HG02642 (cell line): ENCODE results near the gene CTNNBIP1.
"Not testable (repeated sequence)": the region's sequence is repeated elsewhere in the genome, so short reads cannot be mapped to it uniquely, and the experiment has no call there.

Experiments used
- ATAC-seq: cut with Tn5 transposase; IDR thresholded peaks from one replicate; pipeline ENCODE4 v1.9.1; 2021; ENCODE audit warnings: mild to moderate bottlenecking; ENCODE audit not compliant: unreplicated experiment, poor library complexity

The CTNNBIP1 gene

GRCh38 chr1:9815150-9815549, 94.9 kb downstream of the CTNNBIP1 start:
- no peak for ATAC-seq

DNA sequence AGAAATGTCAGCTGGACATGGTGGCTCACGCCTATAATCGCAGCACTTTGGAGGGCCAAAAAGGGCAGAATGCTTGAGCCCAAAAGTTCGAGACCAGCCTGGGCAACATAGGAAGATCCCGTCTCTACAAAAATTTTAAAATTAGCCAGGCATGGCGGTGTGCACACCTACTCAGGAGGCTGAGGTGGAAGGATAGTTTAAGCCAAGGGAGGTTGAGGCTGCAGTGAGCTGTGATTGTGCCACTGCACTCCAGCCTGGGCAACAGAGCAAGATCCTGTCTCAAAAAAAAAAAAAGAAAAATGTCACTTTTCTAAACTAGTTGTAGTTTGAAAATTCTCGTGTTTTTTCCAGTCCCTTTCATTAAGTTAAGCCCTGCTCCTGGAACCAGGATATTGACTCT, 95.5 kb downstream of the CTNNBIP1 start:
- no peak for ATAC-seq

DNA sequence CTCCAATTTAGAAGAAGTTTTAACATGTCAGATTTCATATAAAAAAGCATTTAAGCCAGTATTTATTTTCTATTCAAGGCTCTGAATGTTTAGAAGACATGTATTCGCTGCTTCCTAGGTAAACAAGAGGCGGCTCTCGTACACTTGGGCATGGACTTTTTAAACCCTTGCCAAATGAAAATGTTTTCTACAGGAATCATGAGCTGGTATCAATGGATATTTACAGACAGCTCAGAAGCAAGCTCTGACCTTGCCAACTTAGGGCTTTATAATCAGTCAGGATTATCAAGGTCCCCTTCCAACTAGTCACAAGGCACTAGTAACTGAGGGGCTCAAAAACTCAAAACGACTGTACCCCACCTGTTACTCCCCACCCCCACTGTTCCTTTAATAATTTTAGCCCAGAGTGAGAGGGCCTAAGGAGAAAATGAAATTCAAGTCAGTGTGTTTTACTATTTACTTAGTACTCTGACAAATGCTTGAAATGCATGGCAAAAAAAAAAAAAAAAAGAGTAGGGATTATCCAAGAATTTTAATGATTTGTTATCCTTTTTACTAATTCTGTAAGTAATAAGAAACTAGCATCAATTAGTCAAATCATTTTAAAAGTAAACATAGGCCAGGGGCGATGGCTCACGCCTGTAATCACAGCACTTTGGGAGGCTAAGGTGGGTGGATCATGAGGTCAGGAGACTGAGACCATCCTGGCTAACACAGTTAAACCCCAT, 98.7 kb downstream of the CTNNBIP1 start:
- no peak for ATAC-seq

DNA sequence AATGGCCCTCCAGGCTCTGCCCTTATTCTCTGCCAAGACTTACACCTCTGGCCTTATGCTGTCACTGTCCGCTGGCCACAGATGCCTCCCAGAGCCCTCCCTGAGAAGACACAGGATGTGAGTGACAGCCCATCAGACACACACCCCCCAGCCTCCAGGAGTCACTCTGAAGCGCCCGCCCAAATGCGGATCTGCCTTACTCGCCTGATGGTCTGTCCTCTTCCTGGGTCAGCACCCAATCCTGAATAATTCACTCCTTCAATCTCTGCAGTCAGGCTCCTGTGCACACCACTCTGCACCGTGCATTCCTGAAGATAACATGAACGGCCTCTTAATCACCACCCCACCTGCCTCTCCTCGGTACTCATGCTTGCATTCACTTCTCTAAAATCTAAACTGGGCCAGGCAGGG, 101.0 kb downstream of the CTNNBIP1 start:
- no peak for ATAC-seq

DNA sequence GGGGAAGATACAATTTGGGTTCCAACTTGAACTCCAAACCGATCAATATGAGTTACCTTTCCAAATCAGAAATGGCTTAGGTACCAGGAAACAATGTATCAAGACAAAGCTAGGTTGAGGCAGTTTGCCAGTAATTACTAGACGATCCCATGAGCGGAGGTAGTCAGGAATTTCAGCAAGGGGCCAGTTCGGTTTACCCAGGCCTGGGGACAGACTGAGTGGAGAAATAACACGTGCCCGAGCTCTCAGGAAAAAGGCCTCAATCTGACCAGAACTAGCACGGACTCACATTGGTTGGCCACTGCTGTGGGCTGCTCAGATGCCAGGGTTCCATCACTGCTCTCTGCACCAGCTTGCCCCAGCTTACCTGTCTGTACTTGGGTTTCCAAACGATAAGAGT, 101.6 kb downstream of the CTNNBIP1 start:
- ATAC-seq: no peak

DNA sequence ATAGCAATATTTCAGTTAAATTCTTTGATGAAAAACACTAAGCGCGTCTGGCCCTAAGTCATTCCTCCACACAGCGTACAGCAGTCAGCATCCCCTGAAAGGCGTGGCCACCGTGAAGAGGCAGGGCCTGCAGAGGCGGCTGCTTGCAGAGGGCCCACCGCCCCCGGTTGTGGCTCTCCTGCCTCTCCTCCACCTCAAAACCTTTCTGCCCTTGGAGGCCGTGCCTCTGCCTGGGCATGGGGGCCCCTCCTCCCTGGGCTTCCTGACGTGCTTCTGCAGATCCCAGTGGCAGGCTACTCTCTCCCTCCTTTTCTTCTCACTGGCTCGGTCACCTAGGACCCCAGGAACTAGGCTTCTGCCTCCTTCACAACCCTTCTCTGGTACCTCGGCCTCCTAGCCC, 102.5 kb downstream of the CTNNBIP1 start:
- ATAC-seq: no peak

DNA sequence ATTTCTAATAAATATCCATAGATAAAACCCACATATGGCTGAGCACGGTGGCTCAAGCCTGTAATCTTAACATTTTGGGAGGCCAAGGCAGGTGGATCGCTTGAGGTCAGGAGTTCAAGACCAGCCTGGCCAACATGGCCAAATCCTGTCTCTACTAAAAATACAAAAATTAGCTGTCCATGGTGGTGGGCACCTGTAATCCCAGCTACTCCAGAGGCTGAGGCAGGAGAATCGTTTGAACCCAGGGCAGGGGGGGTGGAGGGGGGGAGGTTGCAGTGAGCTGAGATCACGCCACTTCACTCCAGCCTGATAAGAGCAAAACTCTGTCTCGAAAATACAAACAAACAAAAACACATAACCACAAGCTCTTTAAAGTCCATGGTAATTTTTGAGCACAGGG, 104.1 kb downstream of the CTNNBIP1 start:
- not testable (repeated sequence) for ATAC-seq

DNA sequence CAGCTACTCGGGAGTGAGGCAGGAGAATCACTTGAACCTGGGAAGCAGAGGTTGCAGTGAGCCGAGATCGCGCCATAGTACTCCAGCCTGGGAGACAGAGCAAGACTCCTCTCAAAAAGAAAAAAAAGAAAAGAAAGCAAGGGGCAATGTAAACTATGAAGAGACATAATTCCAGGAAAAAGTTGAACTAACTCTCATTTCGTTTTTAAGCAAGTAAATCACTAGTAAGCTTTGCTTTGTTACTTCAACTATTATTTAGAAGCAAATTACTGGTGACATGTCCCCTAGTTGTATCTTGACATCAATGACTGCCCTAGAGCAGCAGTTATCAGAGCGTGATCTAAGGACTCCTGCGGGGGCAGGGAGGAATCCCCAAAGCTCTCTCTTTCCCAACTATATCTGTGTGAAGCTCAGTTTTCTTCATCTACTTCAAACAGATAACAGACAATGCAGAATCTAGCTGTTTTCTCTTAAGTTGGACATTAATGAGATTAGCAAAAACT, 105.0 kb downstream of the CTNNBIP1 start:
- no peak for ATAC-seq

DNA sequence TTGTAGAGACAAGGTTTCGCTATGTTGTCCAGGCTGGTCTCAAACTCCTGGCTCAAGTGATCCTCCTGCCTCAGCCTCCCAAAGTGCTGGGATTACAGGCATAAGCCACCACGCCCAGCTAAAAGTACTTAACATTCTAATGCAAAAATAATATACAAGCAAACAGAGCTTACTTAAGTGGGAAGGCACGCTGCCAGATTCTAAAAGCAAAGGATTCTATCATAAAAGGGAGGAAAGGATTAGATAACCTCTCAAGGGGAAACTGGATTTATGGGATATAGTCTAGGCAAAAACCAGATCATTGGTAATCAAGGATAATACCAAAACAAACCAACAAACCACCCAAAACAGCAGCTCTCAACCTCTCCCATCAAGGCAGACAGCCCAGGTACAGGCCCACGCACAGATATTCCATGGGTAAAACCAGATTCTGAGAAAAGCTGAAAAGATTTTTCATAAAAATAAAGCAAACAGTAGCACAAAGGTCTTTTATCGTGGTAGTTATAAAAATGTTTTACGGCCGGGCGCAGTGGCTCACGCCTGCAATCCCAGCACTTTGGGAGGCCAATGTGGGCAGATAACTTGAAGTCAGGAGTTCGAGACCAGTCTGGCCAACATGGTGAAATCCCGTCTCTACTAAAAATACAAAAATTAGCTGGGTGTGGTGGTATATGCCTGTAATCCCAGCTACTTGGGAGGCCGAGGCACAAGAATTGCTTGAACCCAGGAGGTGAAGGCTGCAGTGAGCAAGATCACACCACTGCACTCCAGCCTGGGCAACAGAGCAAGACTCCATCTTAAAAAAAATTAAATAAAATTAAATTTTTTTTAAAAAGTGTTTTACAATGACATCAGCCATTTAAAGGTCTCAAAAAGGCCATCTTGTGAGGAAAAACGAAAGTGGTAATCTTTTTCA, 106.8 kb downstream of the CTNNBIP1 start:
- ATAC-seq: not testable (repeated sequence)

GRCh38 chr1:9801909-9802308, 108.2 kb downstream of the CTNNBIP1 start:
- no peak for ATAC-seq
